SK-N-MC (cell line): ENCODE measurements around the gene SPDYE2.
"Not testable (repeated sequence)": the region's sequence is repeated elsewhere in the genome, so short reads cannot be mapped to it uniquely, and the experiment has no call there.

Experiments
- EZH2 ChIP-seq: fragments of 200-600 bp; sonication (generic); IDR thresholded peaks from one replicate; pipeline ENCODE4 v1.6.1; 2017; ENCODE audit warnings: antibody characterized with exemption
- POLR2AphosphoS5 ChIP-seq: IDR thresholded peaks from 2 replicates; pipeline ENCODE4 v1.6.1; 2012; ENCODE audit warnings: mild to moderate bottlenecking, low read depth, low read length, borderline replicate concordance

DNA sequence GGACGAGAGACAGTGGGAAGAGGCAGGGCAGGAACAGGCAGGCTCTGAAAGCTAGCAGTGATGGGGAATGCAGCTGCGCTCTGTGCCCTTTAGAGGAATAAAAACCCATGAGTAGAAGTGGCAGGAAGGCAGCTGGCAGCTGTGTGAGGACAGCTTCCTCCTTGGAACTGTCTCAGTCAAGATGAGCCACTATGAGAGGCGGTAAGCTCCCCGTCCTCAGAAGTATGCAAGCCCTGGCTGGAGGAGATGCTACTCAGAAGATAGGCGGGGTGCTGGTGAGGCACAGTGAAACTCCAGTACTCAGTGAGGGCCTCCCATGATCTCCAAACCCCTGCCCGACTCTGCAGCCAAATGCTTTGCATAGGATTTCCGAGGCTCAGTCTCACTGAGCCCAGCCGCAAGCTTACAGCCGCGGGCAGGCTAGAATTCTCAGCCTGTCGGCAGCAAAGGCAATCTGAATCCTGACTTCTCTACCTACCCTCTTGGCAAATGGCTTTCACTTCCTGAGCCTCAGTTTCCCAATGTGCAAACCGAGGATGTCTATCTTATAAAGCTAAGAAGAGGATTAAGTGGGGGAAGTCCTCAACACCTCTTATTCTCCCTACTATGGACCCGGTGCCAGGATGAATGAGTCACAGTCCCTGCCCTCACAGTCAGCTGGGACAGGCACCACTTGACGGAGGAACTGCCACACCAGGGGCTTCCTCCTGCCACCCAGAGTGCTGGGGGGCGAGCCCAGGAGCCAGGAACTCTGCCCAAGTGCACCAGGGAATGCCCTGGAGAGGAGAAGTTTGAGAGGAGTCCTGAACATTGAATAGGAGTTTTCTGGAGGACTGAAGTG is 35.9 kb upstream of the SPDYE2 start:
- TF ChIP-seq POLR2AphosphoS5, EZH2: not testable (repeated sequence)
